Stimulated activated naive CD8-positive, alpha-beta T cell treated with anti-CD3 and anti-CD28 coated beads, Interleukin-15, Interleukin-2, amounts not matched to agents 100 U/mL and 50 U/mL, for 24 hours (primary cell): Measurements from ENCODE around the gene TRPV2.

Source experiments
- ATAC-seq: fragments of 150-1000 bp; cut with Tn5 transposase; one replicate; pipeline ENCODE4 v1.10.0; 2021
- DNase-seq: peaks from one replicate; pipeline ENCODE4 v3.0.0; 2021

The TRPV2 gene

DNA sequence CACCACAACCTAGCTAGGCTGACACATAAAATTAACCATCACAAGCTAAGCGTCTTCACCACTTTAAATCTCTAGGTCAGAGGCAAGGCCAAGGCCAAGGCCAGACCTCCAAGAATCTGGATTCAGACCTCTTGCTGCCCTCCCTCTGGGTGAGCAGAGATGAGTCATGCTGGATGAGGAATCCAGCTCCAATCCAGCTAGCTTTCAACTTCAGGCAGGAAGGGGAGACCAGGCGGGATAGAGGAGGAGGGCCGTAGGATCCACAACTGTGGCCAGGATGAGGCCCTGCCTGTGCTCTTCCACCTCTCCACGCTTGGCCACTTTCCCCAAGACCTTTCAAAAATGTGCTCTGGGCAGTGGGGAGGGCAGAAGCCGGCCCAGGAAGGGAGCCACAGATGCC, 61.9 kb downstream of the TRPV2 start:
- ATAC-seq (no peak), DNase-seq (no peak)

DNA sequence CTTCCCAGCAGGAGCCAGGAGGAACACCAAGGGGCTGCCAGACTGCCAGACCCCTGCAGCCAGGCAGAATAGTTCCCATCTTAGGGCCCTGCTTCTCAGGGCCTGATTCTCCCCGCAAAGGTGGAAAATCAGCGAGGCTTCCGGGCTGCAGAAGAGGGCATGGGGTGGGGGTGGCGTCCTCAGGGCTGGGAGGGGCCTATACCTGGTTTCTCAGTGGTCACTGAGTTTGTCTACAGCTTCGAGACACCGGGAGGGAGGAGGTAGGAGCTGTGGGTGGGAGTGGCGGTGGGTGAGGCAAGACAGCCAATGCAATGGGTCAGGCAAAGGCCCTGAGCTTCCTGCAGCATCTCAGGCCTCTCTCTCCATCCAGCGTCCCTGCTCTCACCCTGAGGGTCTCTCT, 62.3 kb downstream of the TRPV2 start:
- no peak for DNase-seq

DNA sequence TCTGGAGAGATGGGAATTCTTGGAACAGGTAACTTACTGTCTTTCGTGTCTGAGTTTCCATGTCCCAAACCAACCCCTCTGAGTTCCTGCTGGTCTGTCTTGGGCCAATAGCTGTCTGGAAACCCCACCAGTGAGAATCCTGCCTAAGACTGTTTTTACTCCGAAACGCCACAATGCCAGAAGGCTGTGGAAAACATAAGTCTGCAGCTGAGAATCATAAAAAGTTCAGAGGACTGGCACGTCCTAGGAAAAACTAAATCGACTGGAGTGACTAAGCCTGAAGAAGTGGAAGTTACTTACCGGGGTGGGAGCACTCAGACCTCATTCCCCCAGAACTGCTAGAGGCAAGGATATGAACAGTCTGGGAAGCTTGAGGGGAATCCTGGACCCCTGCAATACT, 63.3 kb downstream of the TRPV2 start:
- no peak for ATAC-seq
- DNase-seq = no peak

More for the DNA sequence above, 62.3 kb downstream of the TRPV2 start:
- no peak for ATAC-seq

DNA sequence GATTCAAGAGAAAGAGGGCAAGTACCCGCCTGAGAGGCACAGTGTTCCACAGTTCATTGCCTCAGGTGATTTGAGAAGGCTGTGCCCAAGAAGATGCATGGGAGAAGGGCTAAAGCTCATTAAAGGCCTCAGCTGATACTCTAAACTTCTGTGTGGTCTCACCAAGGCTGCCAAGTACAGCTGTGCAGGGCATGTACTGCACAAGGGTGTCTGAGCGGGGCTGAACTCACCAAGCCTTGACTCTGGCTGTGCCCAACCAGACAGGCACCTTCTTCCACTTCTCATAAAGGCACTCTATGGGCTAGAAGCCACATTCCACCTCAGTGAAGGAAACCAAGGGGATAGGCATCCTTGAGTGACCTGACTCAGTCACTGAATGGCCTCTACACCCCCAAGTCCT, 63.9 kb downstream of the TRPV2 start:
- ATAC-seq (no peak), DNase-seq (no peak)

DNA sequence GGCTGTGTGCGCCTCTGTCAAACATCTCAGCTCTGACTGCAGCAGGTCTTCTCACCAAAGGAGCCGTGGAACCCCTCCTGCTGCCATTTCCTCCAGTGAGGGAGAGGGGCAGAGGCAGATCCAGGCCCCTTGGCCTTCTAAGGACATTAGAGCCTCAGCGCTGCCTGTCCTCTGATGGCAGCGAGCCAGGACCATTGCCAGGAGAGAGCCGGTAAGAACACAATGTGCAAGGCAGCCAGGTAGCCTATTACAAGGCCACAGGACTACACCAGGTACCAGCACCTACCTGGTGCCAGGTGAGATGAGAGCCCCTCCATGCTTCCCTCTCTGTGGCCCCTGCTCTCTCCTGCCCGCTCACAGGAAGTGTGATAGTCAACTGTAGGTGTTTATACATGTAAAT, 65.6 kb downstream of the TRPV2 start:
- no peak for DNase-seq
- no peak for ATAC-seq

DNA sequence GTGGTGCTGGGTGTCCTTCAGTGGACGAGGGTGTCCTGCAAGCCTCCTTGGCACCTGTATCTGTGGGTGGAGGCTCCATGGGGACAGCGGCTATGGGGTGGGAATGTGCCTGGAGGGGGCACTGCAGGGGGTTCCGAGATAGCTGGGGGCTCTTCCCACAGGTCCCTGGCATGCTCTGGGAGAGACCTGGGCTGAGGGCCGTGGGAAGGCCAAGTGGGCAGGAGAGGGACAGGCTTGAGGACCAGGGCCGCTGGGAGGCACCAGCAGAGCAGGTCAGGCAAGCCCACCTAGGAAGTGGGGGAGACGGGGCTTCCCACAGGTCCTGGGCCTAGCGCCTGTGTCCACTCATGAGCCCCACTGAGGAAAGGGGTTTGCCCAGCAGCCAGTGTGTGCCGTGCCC, 66.9 kb downstream of the TRPV2 start:
- ATAC-seq (no peak), DNase-seq (no peak)

DNA sequence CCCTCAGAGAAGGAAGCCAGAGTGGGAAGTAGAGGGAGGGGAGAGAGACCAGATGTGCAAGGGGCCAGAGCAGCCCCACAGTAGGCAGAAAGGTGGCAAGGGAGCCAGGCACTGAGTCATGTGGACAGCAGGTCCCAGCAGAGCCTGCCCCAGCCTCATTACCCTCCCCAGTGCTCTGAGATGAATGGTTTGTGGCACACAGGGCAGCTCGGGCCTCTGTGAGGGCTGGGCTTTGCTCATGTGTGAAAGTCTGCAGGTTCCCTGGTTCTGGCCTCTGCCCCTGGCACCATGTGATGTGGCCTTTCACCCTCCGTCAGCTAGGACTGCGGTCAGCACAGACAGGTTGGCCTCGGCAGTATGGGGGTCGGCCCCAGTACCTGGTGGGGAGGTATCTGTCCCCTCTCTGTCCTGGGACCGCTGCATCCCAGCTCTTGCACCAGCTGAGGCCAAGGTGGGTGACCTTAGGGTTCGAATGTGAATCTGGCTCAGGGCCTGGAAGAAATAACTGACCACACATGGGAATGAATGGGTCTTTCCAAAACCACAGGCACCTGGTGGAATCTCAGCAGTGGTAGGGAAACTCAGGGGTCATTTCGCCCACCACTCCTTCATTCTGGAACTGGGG, 67.8 kb downstream of the TRPV2 start:
- ATAC-seq = no peak
- DNase-seq = no peak

DNA sequence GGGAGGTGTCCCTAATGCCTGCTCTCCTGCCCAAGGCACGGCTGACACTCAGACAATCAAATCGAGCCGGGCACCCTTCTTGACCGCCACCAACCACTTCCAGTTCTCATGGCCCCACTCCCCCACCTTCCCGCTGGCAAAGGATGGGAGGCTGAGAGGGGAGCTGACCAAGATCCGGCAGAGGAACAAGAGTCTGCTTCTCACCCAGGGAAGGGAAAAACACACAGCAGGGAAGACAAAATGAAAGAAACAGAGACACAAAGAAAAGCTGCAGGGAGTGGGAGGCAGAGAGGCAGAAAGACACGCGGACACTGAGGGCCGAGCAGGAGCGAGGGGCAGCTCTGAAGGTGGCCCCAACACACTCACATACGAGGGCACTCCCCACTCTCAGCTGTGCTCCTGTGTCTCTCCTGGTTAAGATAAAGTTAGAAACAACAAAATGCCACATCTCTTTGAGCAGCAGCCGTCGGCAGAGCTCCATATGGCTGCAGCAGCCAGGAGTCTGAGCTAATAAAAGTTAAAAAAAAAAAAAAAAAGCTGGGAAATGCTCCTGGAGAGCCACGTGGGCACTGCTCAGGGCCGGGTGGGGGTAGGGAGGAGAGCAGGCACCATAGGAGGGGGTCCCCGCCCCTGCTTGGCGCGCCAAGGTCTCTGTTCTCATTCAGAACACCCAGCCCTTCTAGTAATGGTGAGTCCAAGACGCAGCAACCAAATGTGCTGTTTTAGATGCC, 69.2 kb downstream of the TRPV2 start:
- DNase-seq (no peak), ATAC-seq (no peak)
